Cardiac muscle cell (in vitro differentiated cells and primary cell): ENCODE measurements around the gene ADGRF1. TPM values are rescaled to one million over a fixed set of nuclear protein-coding genes. Genes with fewer than 3 reads are reported as not detected.

Source experiments
- DNase-seq, 2 donors: peaks; one replicate each; pipeline versions ENCODE4 v3.0.0 to v3.0.0-alpha.2; 2010 to 2017; ENCODE audit warnings: low read depth in 1 of 2, low spot score in 1 of 2
- H3K27ac ChIP-seq: fragments of 200-600 bp; sonication (generic); 2 replicates; pipeline ENCODE4 v1.5.1; 2016
- H3K27me3 ChIP-seq: fragments of 200-600 bp; sonication (generic); 2 replicates; pipeline ENCODE4 v1.6.0; 2016; ENCODE audit warnings: control low read depth
- H3K36me3 ChIP-seq: fragments of 200-600 bp; sonication (generic); 2 replicates; pipeline ENCODE4 v1.5.1; 2016; ENCODE audit warnings: control low read depth
- H3K4me1 ChIP-seq: fragments of 200-600 bp; sonication (generic); 2 replicates; pipeline ENCODE4 v1.8.1; 2017; ENCODE audit warnings: low read depth, mild to moderate bottlenecking, mixed run types
- H3K4me3 ChIP-seq: fragments of 200-600 bp; sonication (generic); 2 replicates; pipeline ENCODE4 v1.5.1; 2016; ENCODE audit warnings: mild to moderate bottlenecking
- H3K9me3 ChIP-seq: fragments of 200-600 bp; sonication (generic); 2 replicates; pipeline ENCODE4 v1.5.1; 2017; ENCODE audit warnings: low read depth, mild to moderate bottlenecking, control low read depth
- CTCF ChIP-seq: IDR thresholded peaks from 2 replicates; pipeline ENCODE4 v1.5.1; 2012; ENCODE audit warnings: low read depth, mild to moderate bottlenecking, low read length
- polyA plus RNA-seq: library from polyadenylated mRNA; unstranded; fragments of >200 nt; fragmentation: Nextera tagmentation; extraction: Ambion mirVana; gene quantifications from 2 replicates; pipeline ENCODE4 v1.2.1, GENCODE V29; 2016
- total RNA-seq: library from RNA; depleted of rRNA; stranded (reverse); fragments of >200 nt; gene quantifications from 2 replicates; pipeline ENCODE4 v1.2.3, GENCODE V29; 2016

Gene ADGRF1
- total and polyA plus RNA-seq, 2 experiments from 2014 or later, result not detected

GRCh38 chr6:46990031-46990644, 52.0 kb downstream of the ADGRF1 start:
- Histone ChIP-seq H3K4me1 (no peaks in the 10 kb centered on the region), H3K4me3 (no peak overlapping the region), H3K27ac (no peak overlapping the region), H3K27me3 (no peaks in the 10 kb centered on the region), H3K9me3 (no peaks in the 10 kb centered on the region), H3K36me3 (no peaks in the 10 kb centered on the region)
- TF ChIP-seq CTCF, result no peak
- DNase-seq, result peak in 1 of 2 donors; percentile 41

GRCh38 chr6:46989398-46989797, 52.7 kb downstream of the ADGRF1 start:
- no peaks in the 10 kb centered on the region for H3K9me3 ChIP-seq
- DNase-seq, result no peak
- no peaks in the 10 kb centered on the region for H3K4me1 ChIP-seq
- H3K27ac ChIP-seq, result no peak overlapping the region
- no peaks in the 10 kb centered on the region for H3K27me3 ChIP-seq
- TF ChIP-seq CTCF, result no peak
- H3K4me3 ChIP-seq, result no peak overlapping the region
- no peaks in the 10 kb centered on the region for H3K36me3 ChIP-seq

DNA sequence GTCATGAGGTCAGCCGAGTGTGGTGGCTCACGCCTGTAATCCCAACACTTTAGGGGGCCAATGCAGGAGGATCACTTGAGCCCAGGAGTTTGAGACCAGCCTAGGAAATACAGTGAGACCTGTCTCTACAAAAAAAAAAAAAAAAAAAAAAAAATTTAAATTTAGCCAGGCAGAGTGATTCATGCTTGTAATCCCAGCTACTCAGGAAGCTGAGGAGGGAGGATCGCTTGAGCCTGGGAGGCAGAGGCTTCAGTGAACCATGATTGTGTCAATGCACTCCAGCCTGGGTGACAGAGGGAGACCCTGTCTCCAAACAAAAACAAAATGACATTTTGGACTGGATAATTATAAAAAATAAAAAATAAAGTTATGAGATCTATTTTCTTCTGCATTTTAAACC, 56.2 kb downstream of the ADGRF1 start:
- Histone ChIP-seq H3K27me3 (no peaks in the 10 kb centered on the region), H3K9me3 (no peaks in the 10 kb centered on the region), H3K4me1 (no peaks in the 10 kb centered on the region), H3K27ac (no peak overlapping the region), H3K4me3 (no peak overlapping the region), H3K36me3 (no peaks in the 10 kb centered on the region)
- peak in 1 of 2 donors; percentile 39 for DNase-seq
- no peak for TF ChIP-seq CTCF

- no peak overlapping the region for H3K4me3 ChIP-seq
- no peak overlapping the region for H3K27ac ChIP-seq
- no peaks in the 10 kb centered on the region for H3K9me3 ChIP-seq
- TF ChIP-seq CTCF, result no peak
- H3K4me1 ChIP-seq, result no peaks in the 10 kb centered on the region
- H3K27me3 ChIP-seq, result no peaks in the 10 kb centered on the region
- DNase-seq, result no peak
- H3K36me3 ChIP-seq, result no peaks in the 10 kb centered on the region
These were observed 59.1 kb downstream of the ADGRF1 start for GRCh38 chr6:46983007-46983411.

DNA sequence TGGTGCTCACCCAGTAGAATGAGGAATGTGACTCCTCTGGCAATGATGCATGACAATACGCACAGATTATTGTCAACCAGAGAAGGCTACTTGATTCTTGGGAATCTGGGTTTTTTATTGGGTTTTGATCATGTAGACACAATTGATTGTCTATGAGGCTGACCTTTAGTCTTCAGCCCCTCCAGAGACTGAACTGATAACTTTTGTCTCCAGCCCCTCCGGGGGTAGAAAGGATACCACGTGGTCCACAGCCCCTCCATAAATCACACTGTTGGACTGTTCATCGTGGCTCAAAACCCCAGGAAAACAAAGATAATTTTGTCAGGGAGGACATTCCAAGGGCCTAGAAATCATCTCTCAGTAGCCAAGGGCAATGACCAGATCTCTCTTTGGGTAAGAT, 62.9 kb downstream of the ADGRF1 start:
- no peak for DNase-seq
- no peaks in the 10 kb centered on the region for H3K4me1 ChIP-seq
- TF ChIP-seq CTCF, result no peak
- H3K36me3 ChIP-seq, result no peaks in the 10 kb centered on the region
- no peak overlapping the region for H3K27ac ChIP-seq
- no peaks in the 10 kb centered on the region for H3K9me3 ChIP-seq
- no peak overlapping the region for H3K4me3 ChIP-seq
- no peaks in the 10 kb centered on the region for H3K27me3 ChIP-seq

- H3K4me1 ChIP-seq, result no peaks in the 10 kb centered on the region
- no peak overlapping the region for H3K4me3 ChIP-seq
- no peak for TF ChIP-seq CTCF
- no peak for DNase-seq
- no peaks in the 10 kb centered on the region for H3K36me3 ChIP-seq
- H3K27me3 ChIP-seq, result no peaks in the 10 kb centered on the region
- no peak overlapping the region for H3K27ac ChIP-seq
- no peaks in the 10 kb centered on the region for H3K9me3 ChIP-seq
These were observed 67.3 kb downstream of the ADGRF1 start for GRCh38 chr6:46974786-46975185.
